Hematopoietic multipotent progenitor cell treated with erythropoietin and hydrocortisone succinate and interleukin-3 and kit ligand, for 15 days (in vitro differentiated cells): Measurements from ENCODE around the gene ACER1.

Source experiments
- DNase-seq: peaks from one replicate; pipeline ENCODE4 v3.0.0-alpha.2; 2015; ENCODE audit warnings: low spot score

The ACER1 gene

DNA sequence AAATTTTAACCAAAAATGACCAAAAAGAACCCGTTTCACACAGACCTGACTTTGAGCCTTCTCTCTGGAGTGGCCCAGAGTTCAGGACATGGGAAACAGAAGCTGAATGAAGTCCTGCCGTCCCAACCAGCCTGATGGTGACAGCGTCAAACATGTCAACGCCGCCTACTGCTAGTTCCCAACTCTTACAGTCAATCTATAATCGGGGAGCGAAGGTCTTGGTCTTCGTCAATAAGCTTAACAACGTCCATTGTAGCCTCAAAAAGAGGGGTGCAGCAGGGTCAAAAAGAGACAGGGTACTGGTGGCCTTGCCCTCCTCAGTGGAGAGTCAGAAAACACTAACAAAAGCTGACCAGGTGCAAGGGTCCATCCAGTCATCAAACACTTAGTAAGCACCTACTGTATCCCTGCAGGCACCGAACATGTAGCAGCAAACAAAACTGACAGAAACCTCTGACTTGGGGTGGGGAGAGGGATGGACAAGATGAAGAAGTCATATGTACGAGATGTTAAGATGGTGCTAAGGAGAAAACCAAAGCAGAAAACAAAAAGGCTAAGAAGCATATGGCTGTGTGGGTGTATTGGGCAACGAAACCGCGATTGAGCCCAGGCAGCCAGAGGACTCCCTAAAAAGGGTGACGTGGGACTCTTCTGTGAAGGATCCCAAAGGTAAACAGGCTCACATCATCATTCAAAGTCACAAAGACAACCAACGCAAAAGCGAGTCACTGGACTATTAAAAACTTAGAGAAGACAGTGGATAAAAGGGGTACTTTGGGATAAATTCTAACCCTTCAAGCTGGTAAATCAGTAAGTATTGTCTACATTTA, 65.6 kb downstream of the ACER1 start:
- DNase-seq = no peak

DNA sequence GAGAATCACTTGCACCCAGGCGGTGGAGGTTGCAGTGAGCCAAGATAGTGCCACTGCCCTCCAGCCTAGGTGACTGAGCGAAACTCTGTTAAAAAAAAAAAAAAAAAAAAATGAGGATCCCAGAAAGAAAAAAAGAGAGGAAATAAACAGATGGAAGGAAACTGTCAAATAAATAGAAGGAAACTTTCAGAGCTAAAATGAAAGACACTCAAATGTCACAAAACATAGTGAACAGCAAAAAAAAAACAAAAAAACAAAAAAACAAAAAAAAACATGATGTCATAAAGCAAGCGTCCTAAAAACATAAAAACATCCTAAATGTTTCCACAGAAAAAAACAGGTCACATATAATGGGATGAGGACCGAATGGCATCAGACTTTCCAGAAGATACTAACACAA, 68.6 kb downstream of the ACER1 start:
- no peak for DNase-seq

- DNase-seq = no peak
These were observed 69.5 kb downstream of the ACER1 start for GRCh38 chr19:6263735-6264444.

DNA sequence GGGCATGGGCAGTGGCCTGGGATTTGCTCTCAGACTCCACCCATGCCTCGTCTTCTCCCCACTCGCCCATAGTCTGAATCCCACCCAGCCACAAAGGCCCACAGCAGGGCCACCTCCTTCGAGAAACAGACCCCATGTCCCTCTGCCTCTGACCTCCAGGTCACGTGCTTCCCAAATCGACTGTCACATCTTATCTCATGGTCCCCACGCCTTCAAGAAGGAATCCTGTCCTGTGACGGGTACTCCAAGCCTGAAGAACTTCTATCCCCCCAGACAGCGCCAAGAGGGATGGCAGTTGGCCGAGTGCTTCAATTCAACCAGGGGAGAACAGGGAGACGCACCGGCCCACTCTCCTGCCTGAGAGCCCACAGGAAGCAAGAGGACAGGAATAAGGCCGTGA, 70.1 kb downstream of the ACER1 start:
- DNase-seq = no peak

DNA sequence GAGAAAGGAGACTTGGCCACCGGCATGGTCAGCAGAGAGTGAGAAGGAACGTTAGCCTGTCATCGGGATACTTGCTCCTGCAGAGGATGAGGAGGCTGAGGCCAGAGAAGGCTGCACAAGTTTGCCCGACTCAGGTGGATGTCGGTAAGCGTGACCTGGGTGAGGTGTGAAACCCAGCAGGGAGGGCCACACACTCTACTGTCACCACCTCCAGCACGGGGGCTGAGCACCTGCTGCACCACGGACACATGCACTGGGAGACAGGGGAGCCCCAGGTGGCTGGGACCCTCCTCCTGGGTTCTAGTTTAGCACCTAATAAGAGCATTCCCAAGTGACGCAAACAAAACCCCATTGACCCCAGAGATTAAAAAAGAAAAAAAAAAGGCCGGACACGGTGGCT, 70.9 kb downstream of the ACER1 start:
- DNase-seq = no peak

- no peak for DNase-seq
These were observed 71.5 kb downstream of the ACER1 start for GRCh38 chr19:6261883-6262282.

- peak; percentile 11 for DNase-seq
These were observed 72.3 kb downstream of the ACER1 start for GRCh38 chr19:6260912-6261650.

DNA sequence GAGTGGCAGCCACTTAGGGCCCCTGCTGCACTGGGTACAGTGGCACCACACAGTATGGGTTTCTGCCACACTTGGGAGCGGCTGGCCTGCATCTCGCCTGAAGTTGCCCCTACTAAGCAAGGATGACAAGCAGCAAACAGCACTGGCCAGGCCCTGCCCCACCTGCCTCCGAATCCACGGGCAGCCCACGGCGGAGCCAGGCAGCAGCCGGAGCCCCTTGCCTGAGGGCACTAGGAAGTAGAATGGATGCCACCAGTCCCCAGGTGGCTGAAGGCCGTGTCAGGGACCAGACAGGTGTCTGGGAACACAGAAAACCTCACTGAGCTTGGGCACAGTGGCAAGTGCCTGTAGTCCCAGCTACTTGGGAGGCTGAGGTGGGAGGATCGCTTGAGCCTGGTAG, 73.0 kb downstream of the ACER1 start:
- no peak for DNase-seq

DNA sequence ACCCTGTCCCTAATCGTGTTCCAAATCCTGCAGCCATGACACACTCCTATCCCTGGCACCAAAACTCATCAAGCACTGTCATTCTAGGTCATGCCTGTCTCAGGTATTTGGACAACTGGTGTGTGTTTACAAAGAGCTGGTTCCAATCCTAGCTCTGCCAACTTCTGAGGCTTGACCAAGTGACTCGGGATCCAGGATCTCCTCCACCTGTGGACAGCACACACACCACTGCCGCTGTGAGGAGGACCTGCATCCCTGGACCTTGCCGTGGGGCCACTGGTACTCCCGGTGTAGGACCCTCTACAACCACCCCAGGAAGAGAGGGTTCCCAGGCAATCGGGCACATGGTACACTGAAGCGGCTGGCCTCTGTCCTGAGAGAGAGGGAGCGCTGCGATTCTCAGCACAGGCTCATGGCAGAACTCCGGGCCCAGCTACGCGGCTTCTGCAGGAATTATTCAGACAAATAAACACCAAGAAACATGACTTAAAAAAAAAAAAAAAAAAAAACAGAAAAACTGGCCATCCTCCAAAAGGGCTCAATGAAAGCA, 74.0 kb downstream of the ACER1 start:
- no peak for DNase-seq

GRCh38 chr19:6258812-6259311, 74.5 kb downstream of the ACER1 start:
- DNase-seq = no peak
